Progenitor cell of endocrine pancreas (in vitro differentiated cells): ENCODE measurements around the gene MEGF6. TPM values are rescaled to one million over a fixed set of nuclear protein-coding genes. Genes with fewer than 3 reads are reported as not detected.

ENCODE experiments used
- DNase-seq: peaks from one replicate; pipeline ENCODE4 v3.0.0; 2021; ENCODE audit warnings: low spot score; ENCODE audit not compliant: unreplicated experiment
- H3K27ac Mint-ChIP-seq: 2 replicates; pipeline ENCODE4 v1.8.0; 2021; ENCODE audit warnings: mild to moderate bottlenecking, moderate library complexity, mixed read lengths
- H3K27me3 Mint-ChIP-seq: 2 replicates; pipeline ENCODE4 v1.8.0; 2021; ENCODE audit warnings: mixed read lengths
- H3K36me3 Mint-ChIP-seq: 2 replicates; pipeline ENCODE4 v1.8.0; 2022; ENCODE audit warnings: mixed read lengths; ENCODE audit not compliant: insufficient read depth
- H3K4me1 Mint-ChIP-seq: 2 replicates; pipeline ENCODE4 v1.8.0; 2021; ENCODE audit warnings: low read depth, mixed read lengths
- H3K4me3 Mint-ChIP-seq: 2 replicates; pipeline ENCODE4 v1.8.0; 2021; ENCODE audit warnings: low read depth, mild to moderate bottlenecking, moderate library complexity, mixed read lengths
- H3K9me3 Mint-ChIP-seq: 2 replicates; pipeline ENCODE4 v1.8.0; 2021; ENCODE audit warnings: low read depth, mixed read lengths
- CTCF ChIP-seq: fragments of 200-600 bp; sonication (generic); IDR thresholded peaks from one replicate; pipeline ENCODE4 v1.5.0; 2021; ENCODE audit warnings: antibody characterized with exemption, mild to moderate bottlenecking; ENCODE audit not compliant: unreplicated experiment
- microRNA-seq: library from miRNA; unstranded; fragments of <30 nt; microRNA quantifications from one replicate; pipeline ENCODE4 v1.1.0, GENCODE V29; 2020; ENCODE audit warnings: borderline number of aligned reads; ENCODE audit not compliant: unreplicated experiment
- total RNA-seq: library from RNA; stranded (reverse); gene quantifications from 2 replicates; pipeline ENCODE4 v1.2.1, GENCODE V29; 2021

MEGF6 gene
- total RNA-seq, 1 donor from 2014 or later = 83.8 TPM

- TF ChIP-seq CTCF = no peak
- H3K4me1 Mint-ChIP-seq = peaks cover 19% of the 10 kb centered on the region
Observed at GRCh38 chr1:3440711-3441409, 170.4 kb downstream of the MEGF6 start.

DNA sequence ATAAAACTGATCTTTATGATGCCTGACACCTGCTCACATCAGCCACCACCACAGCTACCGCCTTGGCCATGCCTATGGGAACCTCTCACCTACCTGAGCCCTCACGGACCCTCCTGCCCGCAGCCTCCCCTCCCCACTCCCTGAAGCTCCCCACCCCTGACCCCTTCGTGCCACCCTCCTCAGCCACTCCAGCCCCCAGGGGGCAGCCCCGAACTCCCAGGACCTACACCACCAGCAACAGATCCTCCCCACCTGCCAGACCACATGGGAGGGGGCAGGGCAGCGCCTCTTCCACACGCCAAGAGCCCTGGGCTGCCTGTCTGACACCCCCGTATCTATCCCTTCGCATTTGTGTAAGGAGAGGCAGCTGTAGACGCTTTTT is 171.0 kb downstream of the MEGF6 start:
- H3K27me3 Mint-ChIP-seq = no peaks in the 10 kb centered on the region
- TF ChIP-seq CTCF = no peak
- H3K9me3 Mint-ChIP-seq = no peaks in the 10 kb centered on the region
- H3K27ac Mint-ChIP-seq = peak overlapping the region; percentile 49
- no peak for DNase-seq
- peaks cover 19% of the 10 kb centered on the region for H3K4me1 Mint-ChIP-seq
- peaks cover 11% of the 10 kb centered on the region for H3K36me3 Mint-ChIP-seq
- no peak overlapping the region for H3K4me3 Mint-ChIP-seq

More at GRCh38 chr1:3440711-3441409, 170.4 kb downstream of the MEGF6 start:
- Mint-ChIP-seq H3K4me3 (peak overlapping the region; percentile 41), H3K27me3 (no peaks in the 10 kb centered on the region), H3K9me3 (no peaks in the 10 kb centered on the region), H3K27ac (peak overlapping the region; percentile 91), H3K36me3 (peaks cover 7% of the 10 kb centered on the region)
- no peak for DNase-seq

Small RNA genes within 50 kb of the gene (microRNA-seq; reads per million reads assigned to microRNA genes)
- 6.6 reads per million, percentile 6 among the genes with 10 or more reads in this experiment for gene MIR551A

Other genes with a start within 250 kb of the MEGF6 start
- 60.5 and 63.6 TPM in 2 replicates for gene ARHGEF16, start 156.8 kb downstream of the MEGF6 start, total RNA-seq
- gene TPRG1L, start 13.5 kb upstream of the MEGF6 start, total RNA-seq = 30.7 and 31.4 TPM in 2 replicates
- gene WRAP73, start 38.6 kb upstream of the MEGF6 start, total RNA-seq = 28.1 and 29.9 TPM in 2 replicates
- gene TP73, start 41.0 kb upstream of the MEGF6 start, total RNA-seq = 2.2 and 2.4 TPM in 2 replicates
- gene CCDC27, start 140.9 kb upstream of the MEGF6 start, total RNA-seq = not detected in 2 replicates
- gene SMIM1, start 161.2 kb upstream of the MEGF6 start, total RNA-seq = 10.8 and 12.0 TPM in 2 replicates
- gene LRRC47, start 185.0 kb upstream of the MEGF6 start, total RNA-seq = 54.9 and 57.0 TPM in 2 replicates
- 43.8 and 47.7 TPM in 2 replicates for gene CEP104, start 245.7 kb upstream of the MEGF6 start, total RNA-seq
- 11.5 and 11.9 TPM in 2 replicates for gene DFFB, start 246.0 kb upstream of the MEGF6 start, total RNA-seq